Right lobe of liver (tissue), 4 donors: ENCODE results near the gene SLC29A1.

Experiments used
- POLR2A ChIP-seq: fragments of 450-650 bp; IDR thresholded peaks from one replicate; pipeline ENCODE4 v1.6.1; 2017; ENCODE audit warnings: antibody characterized with exemption, mild to moderate bottlenecking
- TF ChIP-seq, protein P1 (sequence below), 4 donors: fragments of 200-600 bp in 3 of 4; fragments of 450-650 bp in 1 of 4; IDR thresholded peaks; one replicate each; pipeline versions ENCODE4 v1.5.1 to v1.8.0; 2016 to 2022; ENCODE audit warnings: antibody characterized with exemption in 4 of 4, mild to moderate bottlenecking in 2 of 4
- donor health status: DM: no; HTN: no; CAD: no.
- donor health status: DM: no; HTN: no; CAD: no.
- donor health status: DM: no; HTN: yes; CAD: no.

DNA sequence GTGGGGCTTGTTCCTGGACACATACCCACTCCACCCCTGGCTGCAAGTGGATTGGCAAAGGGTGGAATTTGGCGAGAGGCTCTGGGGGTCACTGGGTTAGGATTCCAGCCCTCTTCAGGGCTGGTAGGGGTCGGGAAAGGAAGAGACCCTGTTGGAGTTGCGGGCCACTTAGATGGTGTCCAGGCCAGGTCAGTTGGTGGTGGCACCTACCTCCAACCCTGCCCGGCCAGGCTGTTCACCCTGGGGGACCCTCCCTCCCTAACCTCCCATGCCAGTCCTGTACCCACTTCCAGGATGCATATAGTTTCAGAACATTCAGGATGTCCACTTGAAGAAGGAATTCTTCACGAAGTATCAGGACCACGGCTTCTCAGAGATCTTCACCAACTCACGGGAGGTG is 43.7 kb upstream of the SLC29A1 start:
- TF ChIP-seq, protein P1, sequence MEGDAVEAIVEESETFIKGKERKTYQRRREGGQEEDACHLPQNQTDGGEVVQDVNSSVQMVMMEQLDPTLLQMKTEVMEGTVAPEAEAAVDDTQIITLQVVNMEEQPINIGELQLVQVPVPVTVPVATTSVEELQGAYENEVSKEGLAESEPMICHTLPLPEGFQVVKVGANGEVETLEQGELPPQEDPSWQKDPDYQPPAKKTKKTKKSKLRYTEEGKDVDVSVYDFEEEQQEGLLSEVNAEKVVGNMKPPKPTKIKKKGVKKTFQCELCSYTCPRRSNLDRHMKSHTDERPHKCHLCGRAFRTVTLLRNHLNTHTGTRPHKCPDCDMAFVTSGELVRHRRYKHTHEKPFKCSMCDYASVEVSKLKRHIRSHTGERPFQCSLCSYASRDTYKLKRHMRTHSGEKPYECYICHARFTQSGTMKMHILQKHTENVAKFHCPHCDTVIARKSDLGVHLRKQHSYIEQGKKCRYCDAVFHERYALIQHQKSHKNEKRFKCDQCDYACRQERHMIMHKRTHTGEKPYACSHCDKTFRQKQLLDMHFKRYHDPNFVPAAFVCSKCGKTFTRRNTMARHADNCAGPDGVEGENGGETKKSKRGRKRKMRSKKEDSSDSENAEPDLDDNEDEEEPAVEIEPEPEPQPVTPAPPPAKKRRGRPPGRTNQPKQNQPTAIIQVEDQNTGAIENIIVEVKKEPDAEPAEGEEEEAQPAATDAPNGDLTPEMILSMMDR (IDR thresholded peaks at IDR 0.05) = no peak
- no peak for TF ChIP-seq POLR2A
